DMS114 treated with DMSO at 0.1 percent for 48 hours (cell line): ENCODE measurements around the gene STX19.
"Not testable (repeated sequence)": the region's sequence is repeated elsewhere in the genome, so short reads cannot be mapped to it uniquely, and the experiment has no call there.

ENCODE experiments used
- DNase-seq: peaks from one replicate; lab custom pipeline; 2025; ENCODE audit not compliant: unreplicated experiment; lab: John Stamatoyannopoulos, UW

Gene STX19

GRCh38 chr3:93979850-93980676 is 48.3 kb downstream of the STX19 start, which contains the start of gene ARL13B:
ARL13B (plus strand) TSS chr3:93980155; CDS start chr3:93980424, 269 bp downstream.
- DNase-seq, result peak; percentile 98

DNA sequence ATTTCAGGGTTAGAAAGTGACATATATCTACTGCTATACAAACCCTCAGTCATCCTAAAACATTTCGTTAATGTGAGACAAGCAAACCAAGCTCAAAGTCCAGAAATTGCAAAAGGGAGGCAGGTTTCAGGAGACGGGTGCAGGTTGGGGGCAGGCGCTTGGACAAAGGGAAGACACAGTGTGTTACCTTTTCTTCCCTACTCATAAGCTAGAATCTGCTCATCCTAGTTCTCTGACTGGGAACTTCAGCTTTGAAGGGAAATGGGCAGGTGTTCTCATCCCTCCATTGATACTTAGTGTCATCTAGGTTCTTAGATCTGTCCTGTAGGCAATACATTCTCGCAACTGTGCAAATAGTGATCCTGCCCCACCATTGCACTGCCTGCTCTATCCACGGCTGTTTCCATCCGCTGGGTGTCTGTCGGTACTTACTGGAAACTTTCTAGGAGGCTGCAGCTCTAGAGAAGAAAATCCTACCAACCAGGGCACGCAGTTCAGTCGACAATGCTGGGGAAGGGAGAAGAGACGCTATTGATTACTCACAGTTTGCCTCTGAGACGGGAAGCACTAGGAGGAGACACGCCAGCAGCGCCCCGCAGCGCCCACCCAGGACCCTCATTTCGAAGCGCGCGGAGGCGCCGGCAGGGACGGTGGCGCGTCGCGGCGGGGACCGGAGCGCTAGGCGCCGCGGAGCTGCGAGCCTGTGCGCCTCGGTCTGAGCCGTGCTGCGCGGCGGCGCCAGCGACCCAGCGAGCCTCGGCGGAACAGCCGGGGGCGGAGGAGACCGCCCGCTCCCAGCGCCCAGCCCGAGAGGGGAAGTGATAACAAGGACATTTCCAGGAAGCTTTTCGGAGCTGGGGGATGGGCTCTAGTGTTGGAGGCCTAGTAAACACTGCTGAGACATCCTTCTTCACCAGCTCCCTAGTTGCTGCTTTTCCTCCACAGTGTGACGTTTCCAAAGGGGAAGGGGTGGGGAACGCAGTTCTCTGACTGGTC is 55.0 kb downstream of the STX19 start, which contains the start of gene PROS1:
PROS1 (minus strand) TSS at position 766 of the 996 bp plus-strand sequence; CDS start at position 619, 147 bp downstream.
- DNase-seq, result peak; percentile 59

DNA sequence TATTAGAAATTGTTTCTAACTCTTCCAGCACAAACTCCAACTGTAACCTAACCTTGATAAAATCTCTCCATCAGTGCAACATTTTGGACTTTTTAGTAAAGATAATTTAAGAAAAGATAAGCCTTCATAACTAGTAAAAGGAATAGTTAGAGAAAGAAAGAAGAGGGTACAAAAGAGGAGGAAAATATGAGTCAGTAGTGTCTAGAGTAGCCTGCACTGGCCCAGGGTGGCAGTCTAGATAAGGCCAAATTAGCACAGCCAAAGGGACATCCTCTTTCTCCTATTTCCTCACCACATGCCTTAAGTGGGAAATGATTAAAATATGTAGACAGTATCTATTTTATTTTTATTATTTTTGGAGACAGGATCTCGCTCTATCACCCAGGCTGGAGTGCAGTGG is 58.4 kb downstream of the STX19 start:
- DNase-seq, result no peak

DNA sequence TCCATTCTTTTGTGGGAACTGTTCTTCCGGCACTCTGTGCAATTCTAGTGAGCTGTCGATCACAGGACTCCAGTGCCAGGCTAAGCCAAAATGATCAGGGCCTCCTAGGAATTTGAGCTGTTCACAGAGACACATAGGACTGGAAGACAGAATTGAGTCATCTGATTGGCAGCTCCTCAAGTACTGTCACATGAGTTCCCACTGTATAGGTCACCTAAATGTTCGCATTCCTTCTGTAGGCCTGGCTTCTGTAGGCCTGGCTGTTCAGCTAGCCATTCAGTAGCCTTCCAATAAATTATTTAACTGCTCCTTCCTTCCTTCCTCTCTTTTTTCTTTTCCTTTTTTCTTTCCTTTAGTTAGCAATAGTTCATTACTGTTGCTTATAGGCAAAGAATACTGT is 59.0 kb downstream of the STX19 start:
- no peak for DNase-seq

- DNase-seq, result not testable (repeated sequence)
Measured at GRCh38 chr3:93965106-93965505, 63.3 kb downstream of the STX19 start.
